GM12878 (cell line): ENCODE data around the gene STXBP3. TPM values are rescaled to one million over a fixed set of nuclear protein-coding genes. Genes with fewer than 3 reads are reported as not detected.

Experiments
- ATAC-seq: fragments of 200-7000 bp; cut with Tn5 transposase; 3 replicates; pipeline ENCODE4 v1.9.1; 2020; ENCODE audit warnings: mild to moderate bottlenecking, moderate library complexity
- BruUV-seq: library from RNA; stranded (reverse); fragments of 400-500 nt; replicated peaks from 2 replicates; lab custom pipeline; 2021; lab: Mats Ljungman, UMichigan
- CTCF ChIA-PET: fragments of 300-600 bp; sonication (Branson Sonifier 250); formaldehyde crosslinking; extraction: SDS; loops from one replicate; lab custom pipeline; 2021; ENCODE audit warnings: inconsistent platforms; lab: Yijun Ruan, JAX
- POLR2A ChIA-PET: fragments of 350-600 bp; formaldehyde crosslinking; extraction: SDS; loops from one replicate; lab custom pipeline; 2021; ENCODE audit warnings: inconsistent platforms; lab: Charles Lee
- RAD21 ChIA-PET: fragments of 300-600 bp; sonication (Branson Sonifier 250); formaldehyde crosslinking; loops from one replicate; lab custom pipeline; 2023; ENCODE audit warnings: antibody characterized with exemption; ENCODE audit not compliant: unreplicated experiment; lab: Charles Lee
- SMC1A ChIA-PET: fragments of 300-600 bp; sonication (Branson Sonifier 250); formaldehyde crosslinking; loops from one replicate; lab custom pipeline; 2023; ENCODE audit not compliant: unreplicated experiment, uncharacterized antibody; lab: Charles Lee
- DNase-seq: peaks from one replicate; pipeline ENCODE4 v3.0.0-alpha.2; 2011; ENCODE audit warnings: low read depth, low spot score
- FAIRE-seq: peaks from 3 replicates; lab custom pipeline; 2011; peaks lifted over from hg19 to GRCh38; lab: Jason Lieb, UNC
- H2AFZ ChIP-seq: 2 replicates; pipeline ENCODE4 v1.6.0; 2011; ENCODE audit warnings: low read depth, low read length, control low read depth; ENCODE audit not compliant: control insufficient read depth
- H3K27ac ChIP-seq: 2 replicates; pipeline ENCODE4 v1.5.1; 2011; ENCODE audit warnings: control low read depth; ENCODE audit not compliant: control insufficient read depth, insufficient read depth
- H3K27me3 ChIP-seq, 2 experiments: replicated peaks in 1 of 2; 2 replicates each; pipeline versions ENCODE4 v1.6.0 to v1.6.1; 2011; ENCODE audit warnings: low read length in 1 of 2; ENCODE audit not compliant: control insufficient read depth in 2 of 2, insufficient read depth in 2 of 2
- H3K36me3 ChIP-seq, 2 experiments: 2 replicates each; pipeline ENCODE4 v1.5.1; 2011; ENCODE audit warnings: low read length in 1 of 2; ENCODE audit not compliant: control insufficient read depth in 2 of 2, insufficient read depth in 2 of 2
- H3K4me1 ChIP-seq: 2 replicates; pipeline ENCODE4 v1.6.1; 2011; ENCODE audit warnings: mild to moderate bottlenecking, low read length, moderate library complexity, mixed read lengths; ENCODE audit not compliant: control insufficient read depth, insufficient read depth
- H3K4me2 ChIP-seq: 2 replicates; pipeline ENCODE4 v1.6.0; 2011; ENCODE audit warnings: control low read depth; ENCODE audit not compliant: control insufficient read depth, insufficient read depth
- H3K4me3 ChIP-seq: fragments of 200-600 bp; sonication (generic); 2 replicates; pipeline ENCODE4 v1.5.1; 2016
- H3K79me2 ChIP-seq: 2 replicates; pipeline ENCODE4 v1.6.0; 2011; ENCODE audit warnings: low read length; ENCODE audit not compliant: control insufficient read depth, insufficient read depth
- H3K9ac ChIP-seq: 2 replicates; pipeline ENCODE4 v1.8.0; 2011; ENCODE audit warnings: low read length, control low read depth, mixed read lengths; ENCODE audit not compliant: control insufficient read depth, insufficient read depth
- H3K9me3 ChIP-seq: replicated peaks from 3 replicates; pipeline ENCODE4 v1.5.1; 2011; ENCODE audit warnings: mild to moderate bottlenecking, low read length; ENCODE audit not compliant: control insufficient read depth, insufficient read depth
- H4K20me1 ChIP-seq: 2 replicates; pipeline ENCODE4 v1.6.0; 2011; ENCODE audit not compliant: control insufficient read depth, insufficient read depth
- BACH1 ChIP-seq: fragments of 450-650 bp; IDR thresholded peaks from 2 replicates; pipeline ENCODE4 v1.6.1; 2017; ENCODE audit warnings: mild to moderate bottlenecking, borderline replicate concordance
- FOS ChIP-seq: IDR thresholded peaks from 3 replicates; pipeline ENCODE4 v1.6.1; 2011; ENCODE audit warnings: borderline replicate concordance; ENCODE audit not compliant: insufficient read length; ENCODE audit errors: extremely low read depth
- GABPA ChIP-seq: IDR thresholded peaks from 2 replicates; pipeline ENCODE4 v1.6.1; 2014; ENCODE audit warnings: antibody characterized with exemption, low read depth, mild to moderate bottlenecking, inconsistent platforms
- JUNB ChIP-seq: IDR thresholded peaks from 2 replicates; pipeline ENCODE4 v1.6.1; 2016; ENCODE audit warnings: antibody characterized with exemption, mild to moderate bottlenecking
- MEF2B ChIP-seq: fragments of 450-650 bp; IDR thresholded peaks from 2 replicates; pipeline ENCODE4 v1.6.1; 2018; ENCODE audit warnings: mild to moderate bottlenecking, moderate library complexity; ENCODE audit not compliant: partially characterized antibody, poor library complexity, severe bottlenecking
- NFYB ChIP-seq: IDR thresholded peaks from 2 replicates; pipeline ENCODE4 v1.6.1; 2011; ENCODE audit warnings: low read depth, mild to moderate bottlenecking, low read length, improper control_type of control experiment, moderate library complexity; ENCODE audit not compliant: insufficient read depth
- POLR2A ChIP-seq: IDR thresholded peaks from 2 replicates; pipeline ENCODE4 v1.6.1; 2011; ENCODE audit warnings: low read depth, mild to moderate bottlenecking, low read length
- SMAD1 ChIP-seq: fragments of 450-650 bp; IDR thresholded peaks from 2 replicates; pipeline ENCODE4 v1.6.1; 2018; ENCODE audit warnings: mild to moderate bottlenecking, low read depth; ENCODE audit not compliant: partially characterized antibody
- SMAD5 ChIP-seq: IDR thresholded peaks from 2 replicates; pipeline ENCODE4 v1.6.1; 2016; ENCODE audit warnings: antibody characterized with exemption, low read depth
- SREBF2 ChIP-seq: IDR thresholded peaks from 2 replicates; pipeline ENCODE4 v1.6.1; 2012; ENCODE audit warnings: mild to moderate bottlenecking, low read length
- TAF1 ChIP-seq: IDR thresholded peaks from 2 replicates; pipeline ENCODE4 v1.6.1; 2011; ENCODE audit warnings: mild to moderate bottlenecking, low read depth, low read length, borderline replicate concordance
- TBL1XR1 ChIP-seq: IDR thresholded peaks from 2 replicates; pipeline ENCODE4 v1.6.1; 2012; ENCODE audit warnings: low read depth, low read length, improper control_type of control experiment
- ZBED1 ChIP-seq: IDR thresholded peaks from 2 replicates; pipeline ENCODE4 v1.6.1; 2016; ENCODE audit warnings: borderline replicate concordance
- ZNF207 ChIP-seq: fragments of 450-650 bp; IDR thresholded peaks from 2 replicates; pipeline ENCODE4 v1.6.1; 2014; ENCODE audit warnings: antibody characterized with exemption, mild to moderate bottlenecking, borderline replicate concordance
- ZSCAN29 ChIP-seq: fragments of 450-650 bp; IDR thresholded peaks from 2 replicates; pipeline ENCODE4 v1.6.1; 2017; ENCODE audit warnings: mild to moderate bottlenecking, moderate library complexity
- WGBS: methylation state at CpG from one replicate; pipeline ENCODE4 v1.1.6; 2016; ENCODE audit warnings: low lambda C conversion rate; ENCODE audit not compliant: insufficient replicate concordance, insufficient coverage; ENCODE audit errors: missing lambda C conversion rate; 5-methylcytosine and 5-hydroxymethylcytosine counted together
- in situ Hi-C: fragments of 300-500 bp; cut with MboI; formaldehyde crosslinking; loops from 9 replicates; pipeline ENCODE4 v1.14.3; 2018; ENCODE audit warnings: mixed read lengths
- intact Hi-C: fragments of 100-400 bp; cut with micrococcal nuclease; formaldehyde crosslinking; loops from one replicate; pipeline ENCODE4 v1.14.2; 2022; ENCODE audit not compliant: unreplicated experiment
- polyA plus RNA-seq, 11 experiments: library from polyadenylated mRNA; depleted of rRNA in 4 of 11; unstranded in 6 of 11; stranded (reverse) in 5 of 11; fragments of >200 nt; fragmentation: Nextera tagmentation in 4 of 11; fragmentation: Illumina TruSeq in 1 of 11; extraction: Ambion mirVana in 4 of 11; extraction: Trizol in 1 of 11; gene quantifications; 1 replicate in 1 of 11; 2 replicates in 10 of 11; pipeline versions ENCODE4 v1.2.1 to v1.2.3, GENCODE V29; 2011 to 2016; ENCODE audit warnings: inconsistent platforms in 2 of 11, missing spikeins in 2 of 11, low read depth in 1 of 11
- total RNA-seq, 4 experiments: library from RNA; depleted of rRNA in 3 of 4; stranded (reverse); fragments of >200 nt in 3 of 4; fragmentation: Illumina TruSeq in 1 of 4; extraction: Trizol in 1 of 4; gene quantifications; 2 replicates each; pipeline versions ENCODE4 v1.2.1 to v1.2.3, GENCODE V29; 2013 to 2021
- TF ChIP-seq, protein P1 (sequence below): IDR thresholded peaks from 2 replicates; pipeline ENCODE4 v1.6.1; 2012; ENCODE audit warnings: low read length, inconsistent platforms
- TF ChIP-seq, protein P2 (sequence below): IDR thresholded peaks from 2 replicates; pipeline ENCODE4 v1.6.1; 2011; ENCODE audit warnings: low read depth, mild to moderate bottlenecking, low read length, moderate library complexity, borderline replicate concordance; ENCODE audit errors: extremely low read depth
- TF ChIP-seq, protein P3 (sequence below): IDR thresholded peaks from 2 replicates; pipeline ENCODE4 v1.6.1; 2011; ENCODE audit warnings: low read depth, low read length, improper control_type of control experiment, borderline replicate concordance

The STXBP3 gene
- total and polyA plus RNA-seq, 10 of the 15 experiments (the other 5 are each of a cell fraction or from before 2014, with no cell fraction given) = 19.6 to 35.1 (median 27.3) TPM

DNA sequence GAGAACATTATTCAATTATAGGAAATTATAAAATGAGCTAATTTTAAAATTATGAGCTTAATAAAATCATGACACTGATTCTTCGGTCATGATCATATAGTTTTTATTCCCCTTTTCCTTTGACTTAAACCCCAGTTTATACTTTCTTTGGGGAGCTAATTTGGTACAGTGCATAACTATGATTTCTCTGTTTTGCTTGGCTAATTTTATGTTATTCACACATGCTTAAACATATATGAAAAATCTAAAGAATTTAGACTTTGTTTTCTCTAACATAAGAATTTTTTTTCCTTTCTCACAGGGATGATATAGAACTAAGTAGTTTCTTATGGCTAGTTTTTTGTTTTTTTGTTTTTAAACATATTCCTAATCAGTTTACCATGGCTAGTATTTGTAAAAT lies 52.5 kb downstream of the STXBP3 start:
- no TSS peak for BruUV-seq
- H3K4me2 ChIP-seq = no peak overlapping the region
- POLR2A ChIA-PET = interaction anchor here (0.7 kb wide), 1 partner anchor 71 kb away, joined by 3 read pairs; no protein-coding TSS in a partner anchor
- WGBS = 100% methylated on average over 1 of the region's 1 CpG
- FAIRE-seq = no peak
- H2AFZ ChIP-seq = no peak overlapping the region
- CTCF ChIA-PET = no interaction called here
- H3K4me1 ChIP-seq = no peaks in the 10 kb centered on the region
- H4K20me1 ChIP-seq = no peaks in the 10 kb centered on the region
- RAD21 ChIA-PET = no interaction called here
- SMC1A ChIA-PET = interaction anchor here (1.1 kb wide), 1 partner anchor 205 kb away, joined by 3 read pairs; no protein-coding TSS in a partner anchor
- H3K9me3 ChIP-seq = no peaks in the 10 kb centered on the region
- H3K9ac ChIP-seq = no peak overlapping the region
- no peak for ATAC-seq
- no peak overlapping the region for H3K27ac ChIP-seq
- intact Hi-C loops = no loop called here
- H3K27me3 ChIP-seq = no peaks in the 10 kb centered on the region
- no peaks in the 10 kb centered on the region for H3K79me2 ChIP-seq
- H3K36me3 ChIP-seq = no peaks in the 10 kb centered on the region; a peak in 2 of 4 replicates
- DNase-seq = no peak
- TF ChIP-seq ZBED1 (no peak), TBL1XR1 (no peak), SMAD1 (no peak), SMAD5 (no peak), JUNB (no peak), MEF2B (no peak), ZSCAN29 (no peak), SREBF2 (no peak), BACH1 (no peak), FOS (no peak), NFYB (no peak), ZNF207 (no peak), TAF1 (no peak), GABPA (no peak), POLR2A (no peak)
- TF ChIP-seq, protein P1, sequence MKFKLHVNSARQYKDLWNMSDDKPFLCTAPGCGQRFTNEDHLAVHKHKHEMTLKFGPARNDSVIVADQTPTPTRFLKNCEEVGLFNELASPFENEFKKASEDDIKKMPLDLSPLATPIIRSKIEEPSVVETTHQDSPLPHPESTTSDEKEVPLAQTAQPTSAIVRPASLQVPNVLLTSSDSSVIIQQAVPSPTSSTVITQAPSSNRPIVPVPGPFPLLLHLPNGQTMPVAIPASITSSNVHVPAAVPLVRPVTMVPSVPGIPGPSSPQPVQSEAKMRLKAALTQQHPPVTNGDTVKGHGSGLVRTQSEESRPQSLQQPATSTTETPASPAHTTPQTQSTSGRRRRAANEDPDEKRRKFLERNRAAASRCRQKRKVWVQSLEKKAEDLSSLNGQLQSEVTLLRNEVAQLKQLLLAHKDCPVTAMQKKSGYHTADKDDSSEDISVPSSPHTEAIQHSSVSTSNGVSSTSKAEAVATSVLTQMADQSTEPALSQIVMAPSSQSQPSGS = no peak
- TF ChIP-seq, protein P2, sequence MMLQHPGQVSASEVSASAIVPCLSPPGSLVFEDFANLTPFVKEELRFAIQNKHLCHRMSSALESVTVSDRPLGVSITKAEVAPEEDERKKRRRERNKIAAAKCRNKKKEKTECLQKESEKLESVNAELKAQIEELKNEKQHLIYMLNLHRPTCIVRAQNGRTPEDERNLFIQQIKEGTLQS = no peak
- TF ChIP-seq, protein P3, sequence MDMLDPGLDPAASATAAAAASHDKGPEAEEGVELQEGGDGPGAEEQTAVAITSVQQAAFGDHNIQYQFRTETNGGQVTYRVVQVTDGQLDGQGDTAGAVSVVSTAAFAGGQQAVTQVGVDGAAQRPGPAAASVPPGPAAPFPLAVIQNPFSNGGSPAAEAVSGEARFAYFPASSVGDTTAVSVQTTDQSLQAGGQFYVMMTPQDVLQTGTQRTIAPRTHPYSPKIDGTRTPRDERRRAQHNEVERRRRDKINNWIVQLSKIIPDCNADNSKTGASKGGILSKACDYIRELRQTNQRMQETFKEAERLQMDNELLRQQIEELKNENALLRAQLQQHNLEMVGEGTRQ = no peak
- in situ Hi-C loops = no loop called here
- H3K4me3 ChIP-seq = no peak overlapping the region
